ENCODE results near the gene EFL1. TPM values are rescaled to one million over a fixed set of nuclear protein-coding genes. Genes with fewer than 3 reads are reported as not detected.
"Not testable (repeated sequence)": the region's sequence is repeated elsewhere in the genome, so short reads cannot be mapped to it uniquely, and the experiment has no call there.

The EFL1 gene
- polyA plus RNA-seq, 1 experiment, result 19.3 TPM

DNA sequence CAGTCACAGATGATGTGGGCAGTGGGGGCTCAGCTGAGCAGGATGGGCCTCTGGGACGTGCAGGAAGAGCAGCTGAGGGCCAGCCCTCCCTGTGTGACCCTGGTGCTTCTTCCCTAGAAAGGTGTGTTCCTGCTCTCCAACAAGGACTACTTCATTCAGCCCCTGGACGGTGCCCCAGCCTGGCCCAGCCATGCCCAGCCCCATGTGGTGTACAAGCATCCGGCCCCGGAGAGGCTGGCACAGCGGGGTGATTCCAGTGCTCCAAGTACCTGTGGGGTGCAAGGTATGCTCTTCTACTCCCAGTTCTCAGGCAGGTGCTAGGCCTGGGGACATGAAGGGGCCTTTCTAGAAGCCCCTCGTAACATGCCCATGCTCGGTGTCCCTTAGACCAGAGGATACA lies 38.3 kb upstream of the EFL1 start:
- ChIA-PET CTCF (no interaction called here), POLR2A (no interaction called here)
- no peak overlapping the region for H3K4me3 ChIP-seq (ENCODE audit: low read depth, low read length)
- no peaks in the 10 kb centered on the region for H3K9me3 ChIP-seq (ENCODE audit: control insufficient read depth, insufficient read depth, low read length)
- H3K27me3 ChIP-seq (ENCODE audit: control insufficient read depth, insufficient read depth, low read length), result peaks cover 5% of the 10 kb centered on the region
- no peak overlapping the region for H3K27ac ChIP-seq (ENCODE audit: low read depth, low read length)
- TF ChIP-seq, protein P1, sequence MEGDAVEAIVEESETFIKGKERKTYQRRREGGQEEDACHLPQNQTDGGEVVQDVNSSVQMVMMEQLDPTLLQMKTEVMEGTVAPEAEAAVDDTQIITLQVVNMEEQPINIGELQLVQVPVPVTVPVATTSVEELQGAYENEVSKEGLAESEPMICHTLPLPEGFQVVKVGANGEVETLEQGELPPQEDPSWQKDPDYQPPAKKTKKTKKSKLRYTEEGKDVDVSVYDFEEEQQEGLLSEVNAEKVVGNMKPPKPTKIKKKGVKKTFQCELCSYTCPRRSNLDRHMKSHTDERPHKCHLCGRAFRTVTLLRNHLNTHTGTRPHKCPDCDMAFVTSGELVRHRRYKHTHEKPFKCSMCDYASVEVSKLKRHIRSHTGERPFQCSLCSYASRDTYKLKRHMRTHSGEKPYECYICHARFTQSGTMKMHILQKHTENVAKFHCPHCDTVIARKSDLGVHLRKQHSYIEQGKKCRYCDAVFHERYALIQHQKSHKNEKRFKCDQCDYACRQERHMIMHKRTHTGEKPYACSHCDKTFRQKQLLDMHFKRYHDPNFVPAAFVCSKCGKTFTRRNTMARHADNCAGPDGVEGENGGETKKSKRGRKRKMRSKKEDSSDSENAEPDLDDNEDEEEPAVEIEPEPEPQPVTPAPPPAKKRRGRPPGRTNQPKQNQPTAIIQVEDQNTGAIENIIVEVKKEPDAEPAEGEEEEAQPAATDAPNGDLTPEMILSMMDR (IDR thresholded peaks at IDR 0.05; ENCODE audit: low read depth, low read length), result no peak
- DNase-seq (ENCODE audit: low read depth, low spot score), result no peak

DNA sequence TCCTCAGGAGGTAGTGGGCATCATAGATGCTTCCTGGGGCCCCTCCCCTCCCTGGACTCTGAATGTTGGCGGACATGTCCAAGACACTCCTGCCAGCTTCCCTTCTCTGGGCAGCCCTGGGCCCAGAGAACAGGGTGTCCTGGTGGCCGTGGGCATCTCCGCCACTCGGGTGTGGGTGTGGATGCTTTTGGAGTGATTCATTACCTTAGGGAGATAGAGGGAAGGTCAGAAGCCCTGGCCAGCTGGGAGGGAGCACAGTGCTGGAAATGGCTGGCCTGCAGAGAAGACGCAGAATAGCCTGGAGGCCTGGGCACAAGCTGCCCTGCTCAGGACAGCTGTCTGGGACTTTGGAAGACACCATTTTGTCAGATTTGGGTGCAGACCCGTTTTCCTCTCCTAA lies 37.8 kb upstream of the EFL1 start:
- DNase-seq (ENCODE audit: low read depth, low spot score); POLR2A ChIA-PET; H3K27me3 ChIP-seq (ENCODE audit: control insufficient read depth, insufficient read depth, low read length); H3K4me3 ChIP-seq (ENCODE audit: low read depth, low read length); CTCF ChIA-PET; H3K27ac ChIP-seq (ENCODE audit: low read depth, low read length); H3K9me3 ChIP-seq (ENCODE audit: control insufficient read depth, insufficient read depth, low read length): not testable (repeated sequence)

DNA sequence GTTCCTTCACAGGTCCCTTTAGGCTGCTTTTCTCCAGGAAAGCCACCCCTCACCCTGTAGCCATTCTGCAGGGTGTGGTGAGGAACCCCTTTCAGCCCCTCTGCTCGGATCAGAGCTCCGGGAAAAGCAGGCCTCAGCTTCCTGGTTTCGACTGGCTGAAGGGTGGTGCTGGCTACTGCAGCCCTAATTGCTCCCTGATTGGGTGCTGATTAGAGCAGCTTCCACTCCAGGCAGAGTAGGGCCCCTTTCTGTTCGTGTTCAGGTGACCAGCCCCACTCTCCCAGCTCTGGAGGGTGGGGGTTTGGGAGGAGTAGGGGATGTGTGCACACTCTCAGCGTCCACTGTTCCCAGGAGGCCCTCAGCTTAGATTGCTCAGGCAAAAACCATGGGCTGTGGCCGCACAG lies 37.0 kb upstream of the EFL1 start:
- peak overlapping the region; percentile 11 for H3K27ac ChIP-seq (ENCODE audit: low read depth, low read length)
- H3K4me3 ChIP-seq (ENCODE audit: low read depth, low read length); DNase-seq (ENCODE audit: low read depth, low spot score); CTCF ChIA-PET; H3K9me3 ChIP-seq (ENCODE audit: control insufficient read depth, insufficient read depth, low read length); POLR2A ChIA-PET; H3K27me3 ChIP-seq (ENCODE audit: control insufficient read depth, insufficient read depth, low read length): not testable (repeated sequence)

DNA sequence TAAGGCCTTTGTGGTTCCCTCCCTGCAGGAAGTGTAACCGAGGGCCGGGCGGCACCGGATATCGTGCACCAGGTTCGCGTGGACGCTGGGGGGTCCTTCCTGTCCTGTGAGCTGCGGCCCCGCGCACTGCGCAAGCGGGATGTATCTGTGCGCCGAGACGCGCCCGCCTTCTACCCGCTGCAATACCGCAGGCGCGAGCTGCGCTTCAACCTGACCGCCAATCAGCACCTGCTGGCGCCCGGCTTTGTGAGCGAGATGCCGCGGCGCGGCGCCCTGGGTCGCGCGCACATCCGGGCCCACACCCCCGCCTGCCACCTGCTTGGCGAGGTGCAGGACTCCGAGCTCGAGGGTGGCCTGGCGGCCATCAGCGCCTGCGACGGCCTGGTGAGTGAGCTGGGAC lies 36.0 kb upstream of the EFL1 start:
- TF ChIP-seq, protein P1 (IDR thresholded peaks at IDR 0.05; ENCODE audit: low read depth, low read length), result no peak
- H3K27ac ChIP-seq (ENCODE audit: low read depth, low read length), result no peak overlapping the region
- ChIA-PET POLR2A (no interaction called here), CTCF (interaction anchor here (1.3 kb wide), 1 partner anchor 190 kb away, joined by 3 read pairs; no protein-coding TSS in a partner anchor)
- DNase-seq (ENCODE audit: low read depth, low spot score), result no peak
- no peaks in the 10 kb centered on the region for H3K9me3 ChIP-seq (ENCODE audit: control insufficient read depth, insufficient read depth, low read length)
- no peak overlapping the region for H3K4me3 ChIP-seq (ENCODE audit: low read depth, low read length)
- peaks cover 5% of the 10 kb centered on the region for H3K27me3 ChIP-seq (ENCODE audit: control insufficient read depth, insufficient read depth, low read length)

DNA sequence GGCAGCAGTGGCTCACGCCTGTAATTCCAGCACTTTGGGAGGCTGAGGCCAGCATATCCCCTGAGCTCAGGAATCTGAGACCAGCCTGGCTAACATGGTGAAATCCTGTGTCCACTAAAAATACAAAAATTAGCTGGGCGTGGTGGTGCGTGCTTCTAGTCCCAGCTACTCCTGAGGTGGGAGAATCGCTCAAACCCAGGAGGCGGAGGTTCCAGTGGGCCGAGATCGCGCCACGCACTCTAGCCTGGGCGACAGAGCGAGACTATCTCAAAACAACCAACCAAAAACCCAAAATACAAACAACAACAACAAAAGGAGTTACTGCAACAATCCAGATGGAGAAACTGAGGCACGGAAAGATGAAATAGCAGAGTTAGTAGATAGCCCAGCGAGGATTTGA lies 35.5 kb upstream of the EFL1 start:
- H3K27me3 ChIP-seq (ENCODE audit: control insufficient read depth, insufficient read depth, low read length), result peaks cover 5% of the 10 kb centered on the region
- TF ChIP-seq, protein P1 (IDR thresholded peaks at IDR 0.05; ENCODE audit: low read depth, low read length), result no peak
- H3K27ac ChIP-seq (ENCODE audit: low read depth, low read length), result no peak overlapping the region
- DNase-seq (ENCODE audit: low read depth, low spot score), result no peak
- POLR2A ChIA-PET, result no interaction called here
- no peaks in the 10 kb centered on the region for H3K9me3 ChIP-seq (ENCODE audit: control insufficient read depth, insufficient read depth, low read length)
- CTCF ChIA-PET, result interaction anchor here (1.3 kb wide), 1 partner anchor 190 kb away, joined by 3 read pairs; no protein-coding TSS in a partner anchor
- H3K4me3 ChIP-seq (ENCODE audit: low read depth, low read length), result no peak overlapping the region

DNA sequence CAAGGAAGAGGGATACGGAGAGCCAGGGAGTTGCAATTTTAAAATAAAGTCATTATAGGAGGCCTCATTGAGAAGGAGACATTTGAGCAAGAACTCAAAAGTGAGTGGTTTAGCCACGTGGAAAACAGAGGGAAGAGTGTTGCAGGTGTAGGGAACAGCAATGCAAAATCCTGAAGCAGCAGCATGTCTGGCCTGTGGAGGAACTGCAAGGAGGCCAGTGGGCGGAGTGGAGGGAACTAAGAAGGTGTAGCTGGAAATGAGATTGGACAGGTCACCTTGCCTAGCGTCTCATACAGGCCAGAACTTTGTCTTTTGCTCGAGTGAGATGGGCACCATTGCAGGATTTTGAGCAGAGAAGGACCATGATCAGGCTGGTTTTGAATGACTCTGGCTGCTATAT lies 35.0 kb upstream of the EFL1 start:
- Histone ChIP-seq H3K27me3 (ENCODE audit: control insufficient read depth, insufficient read depth, low read length) (peaks cover 5% of the 10 kb centered on the region), H3K9me3 (ENCODE audit: control insufficient read depth, insufficient read depth, low read length) (no peaks in the 10 kb centered on the region), H3K4me3 (ENCODE audit: low read depth, low read length) (no peak overlapping the region), H3K27ac (ENCODE audit: low read depth, low read length) (no peak overlapping the region)
- ChIA-PET CTCF (no interaction called here), POLR2A (no interaction called here)
- TF ChIP-seq, protein P1 (IDR thresholded peaks at IDR 0.05; ENCODE audit: low read depth, low read length), result no peak
- no peak for DNase-seq (ENCODE audit: low read depth, low spot score)

All from AG04450 (cell line).